ENCODE measurements around the gene DTNA.

Gene DTNA

DNA sequence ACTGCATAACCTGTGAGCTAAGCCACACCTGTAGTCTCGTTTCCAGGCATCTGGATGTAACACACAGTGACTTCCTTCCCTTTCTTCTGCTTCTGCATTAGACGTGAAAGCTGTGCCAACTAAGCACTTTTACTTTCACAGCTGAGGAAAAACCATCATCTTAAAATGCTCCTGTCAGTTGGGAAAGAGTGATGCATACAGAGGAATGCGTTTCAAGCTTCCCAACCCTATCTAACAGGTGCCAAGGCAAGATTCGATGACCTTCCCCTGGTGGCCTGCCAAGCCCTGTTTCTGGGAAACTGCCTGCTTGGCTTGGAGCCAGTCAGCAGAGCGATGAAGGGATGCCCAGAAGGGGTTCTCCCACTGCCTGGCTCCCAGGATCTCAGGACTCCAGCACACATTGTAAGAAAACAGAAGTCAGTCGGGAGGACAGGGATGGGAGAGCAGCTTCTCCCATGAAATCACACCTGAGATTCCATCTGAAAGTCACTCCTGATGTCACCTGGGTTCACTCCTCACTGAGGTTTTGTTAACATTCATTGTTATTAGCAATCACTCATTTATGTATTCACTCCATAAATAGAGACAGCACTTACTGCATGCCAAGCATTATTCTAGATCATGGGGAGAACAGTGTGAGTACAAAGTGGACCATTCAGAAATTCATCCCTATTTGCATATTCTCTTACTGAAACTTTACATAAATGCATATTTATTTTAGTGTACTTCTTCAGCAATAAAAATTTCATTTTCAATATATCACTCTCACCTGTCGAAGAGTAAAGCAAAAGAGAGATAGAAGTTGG, 64.1 kb downstream of the DTNA start:
- DNase-seq = peak; percentile 46

DNA sequence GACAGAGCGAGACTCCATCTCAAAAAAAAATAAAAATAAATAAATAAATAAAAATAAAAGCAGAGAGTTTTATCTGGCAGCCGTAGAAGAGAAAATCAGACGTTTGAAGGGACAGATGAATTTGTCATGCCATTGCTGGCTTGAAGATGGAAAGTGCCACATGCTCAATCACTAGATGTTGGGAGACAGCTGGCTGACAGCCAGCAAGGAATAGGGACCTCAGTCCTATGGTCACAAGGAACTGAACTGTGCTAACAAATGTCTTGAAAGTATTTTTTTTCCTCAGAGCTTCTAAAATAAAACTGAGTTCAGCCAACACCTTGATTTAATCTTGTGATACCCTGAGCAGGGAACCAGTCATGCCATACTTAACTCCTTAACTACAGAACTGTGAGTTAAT, 65.4 kb downstream of the DTNA start:
- no peak for DNase-seq

DNA sequence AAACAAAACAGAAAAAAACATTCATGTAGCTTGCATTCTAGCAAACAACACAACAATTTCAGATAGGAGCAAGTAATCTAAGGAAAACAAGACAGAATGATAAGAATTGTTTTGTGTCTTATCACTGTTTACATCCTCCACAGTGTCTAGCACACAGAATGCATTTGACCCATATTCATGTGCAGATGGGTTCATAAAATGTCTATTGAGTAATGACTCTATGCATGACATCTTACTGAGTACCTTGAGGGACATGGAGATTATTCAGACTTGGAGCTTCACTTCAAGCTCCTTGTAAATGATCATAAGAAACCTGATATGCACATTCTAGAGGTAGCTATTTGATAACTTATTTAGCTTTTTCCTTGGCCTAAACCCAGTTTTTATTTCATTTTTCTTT, 69.0 kb downstream of the DTNA start:
- DNase-seq = no peak

DNA sequence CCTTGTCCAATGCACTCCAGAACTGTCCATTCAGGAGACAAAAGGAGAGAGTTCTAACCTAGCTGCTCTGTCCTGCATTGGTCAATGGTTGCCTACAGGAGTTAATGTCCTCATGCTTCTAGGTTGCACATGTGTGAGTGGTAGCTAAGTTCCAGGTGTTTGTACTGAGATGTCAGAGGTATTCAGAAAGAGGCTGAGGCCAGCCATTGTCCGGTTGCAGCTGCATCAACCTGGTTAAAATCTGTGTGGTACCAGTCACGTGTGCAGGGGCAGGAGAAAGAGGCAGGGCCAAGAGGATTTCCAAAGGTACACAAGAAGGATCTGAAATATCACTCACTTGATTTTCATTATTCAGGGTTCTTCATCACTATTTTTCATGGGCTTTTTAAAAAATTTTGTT, 70.8 kb downstream of the DTNA start:
- no peak for DNase-seq

DNA sequence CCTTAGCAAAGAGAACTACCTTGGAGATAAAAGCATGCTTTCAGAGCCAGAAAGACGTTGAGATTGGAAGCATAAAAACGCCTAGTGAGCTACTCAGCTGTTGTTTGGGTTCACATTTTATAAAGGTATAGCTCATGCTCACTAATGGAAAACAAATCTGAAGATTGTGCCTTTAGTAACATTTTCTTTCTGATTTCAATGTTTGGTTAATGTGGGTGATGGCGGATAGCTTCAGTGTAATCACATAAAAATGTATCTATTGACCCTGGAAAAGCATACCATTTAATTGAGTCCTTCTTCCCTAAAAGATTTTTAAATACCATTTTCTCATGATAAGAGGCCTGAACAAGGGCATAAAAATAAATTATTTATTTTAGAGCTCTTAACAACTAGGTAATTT, 73.4 kb downstream of the DTNA start:
- DNase-seq = no peak

DNA sequence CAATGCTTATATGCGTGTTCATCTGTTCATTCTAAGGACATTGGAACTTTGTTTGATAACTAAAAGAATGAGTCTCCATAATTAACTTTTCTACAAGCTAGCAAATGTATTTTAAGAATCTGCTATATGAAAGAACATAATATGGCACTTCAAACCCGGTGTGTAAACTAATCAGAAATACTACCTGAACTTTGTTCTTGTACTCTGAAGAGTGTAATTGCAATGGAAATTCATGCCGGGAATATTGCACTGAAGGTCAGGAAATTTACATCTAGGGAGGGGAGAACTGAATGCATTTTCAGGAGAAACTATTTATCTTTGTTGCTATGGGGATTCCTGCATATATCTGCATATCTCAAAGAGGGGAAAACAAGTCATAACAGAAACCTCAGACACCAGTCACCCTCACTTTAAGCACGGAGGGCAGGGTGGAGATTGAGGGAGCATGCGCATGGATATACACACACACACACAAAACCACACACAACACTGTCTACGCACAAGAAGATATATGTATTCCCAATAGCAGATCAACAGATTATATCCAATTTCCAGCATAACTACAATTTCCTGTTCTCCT, 76.2 kb downstream of the DTNA start:
- DNase-seq = no peak

DNA sequence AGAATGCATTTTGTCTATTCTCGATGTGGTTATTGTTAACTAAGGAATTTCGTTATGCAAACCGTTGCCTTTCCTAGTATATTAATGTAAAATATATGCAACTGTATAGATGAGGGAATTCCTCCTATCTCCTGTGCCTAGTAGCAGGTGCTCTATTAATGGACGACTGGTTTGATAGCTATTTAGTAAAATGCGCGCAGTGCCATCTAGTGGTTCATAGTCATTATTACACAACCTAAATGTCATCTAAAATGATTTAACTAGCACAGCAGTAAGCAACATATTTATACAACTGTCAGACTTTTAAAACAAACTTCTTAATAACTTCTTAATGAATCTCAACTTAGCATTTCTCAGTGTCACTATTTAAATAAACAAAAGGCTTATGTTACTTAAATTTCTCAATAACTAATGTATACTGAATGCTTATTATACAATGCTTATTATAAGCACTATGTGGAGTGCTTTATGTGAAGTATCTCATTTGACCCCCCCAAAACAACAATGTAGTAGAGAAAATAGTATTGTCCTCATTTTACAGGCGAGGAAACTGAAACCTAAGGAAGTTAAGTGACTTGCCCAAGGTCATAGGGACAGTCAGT, 77.9 kb downstream of the DTNA start:
- peak; percentile 84 for DNase-seq

DNA sequence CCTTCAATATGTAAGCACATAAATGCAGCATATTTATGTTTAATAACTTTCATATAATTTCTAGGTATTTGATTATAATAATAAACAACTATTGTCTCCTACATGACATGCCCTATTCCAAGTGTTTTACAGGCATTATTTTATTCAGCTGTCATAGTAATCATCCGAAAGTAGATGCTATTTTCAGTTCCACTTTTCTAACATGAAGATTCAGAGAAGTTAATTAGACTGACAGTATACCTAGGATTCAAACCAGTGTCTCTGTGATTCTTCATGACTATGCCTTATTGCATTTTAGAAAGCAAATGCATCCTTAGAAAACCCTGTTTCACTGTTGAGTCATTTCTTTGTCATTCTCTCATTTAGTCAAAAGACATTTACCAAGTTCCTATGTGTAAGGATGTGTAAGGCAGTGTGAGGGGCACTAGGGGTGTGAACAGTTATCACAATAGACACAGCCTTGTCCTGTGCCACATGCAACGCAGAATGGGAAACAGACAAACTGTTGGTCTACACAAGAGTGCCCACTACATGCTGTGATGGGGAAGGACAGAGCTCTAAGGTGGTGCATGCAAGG, 79.8 kb downstream of the DTNA start:
- no peak for DNase-seq

DNA sequence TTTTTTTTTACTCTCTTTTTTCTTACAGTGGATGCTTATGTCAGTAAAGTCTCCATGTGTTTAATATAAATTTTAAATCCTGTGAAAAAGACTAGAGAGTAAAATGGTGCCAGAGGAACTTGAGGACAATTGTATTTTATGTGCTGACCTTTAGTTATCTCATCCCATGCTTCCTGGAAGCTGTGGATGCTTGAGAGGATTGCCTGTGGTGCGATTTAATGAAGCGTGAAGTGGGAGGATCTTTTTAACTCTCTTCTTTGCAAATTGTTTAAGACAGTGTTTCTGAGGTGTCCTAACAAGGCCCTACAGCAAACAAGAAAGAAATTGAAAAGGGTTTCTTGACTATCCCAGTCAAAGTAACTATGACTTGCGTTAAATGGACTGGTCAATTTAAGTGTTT, 84.2 kb downstream of the DTNA start:
- DNase-seq = no peak

DNA sequence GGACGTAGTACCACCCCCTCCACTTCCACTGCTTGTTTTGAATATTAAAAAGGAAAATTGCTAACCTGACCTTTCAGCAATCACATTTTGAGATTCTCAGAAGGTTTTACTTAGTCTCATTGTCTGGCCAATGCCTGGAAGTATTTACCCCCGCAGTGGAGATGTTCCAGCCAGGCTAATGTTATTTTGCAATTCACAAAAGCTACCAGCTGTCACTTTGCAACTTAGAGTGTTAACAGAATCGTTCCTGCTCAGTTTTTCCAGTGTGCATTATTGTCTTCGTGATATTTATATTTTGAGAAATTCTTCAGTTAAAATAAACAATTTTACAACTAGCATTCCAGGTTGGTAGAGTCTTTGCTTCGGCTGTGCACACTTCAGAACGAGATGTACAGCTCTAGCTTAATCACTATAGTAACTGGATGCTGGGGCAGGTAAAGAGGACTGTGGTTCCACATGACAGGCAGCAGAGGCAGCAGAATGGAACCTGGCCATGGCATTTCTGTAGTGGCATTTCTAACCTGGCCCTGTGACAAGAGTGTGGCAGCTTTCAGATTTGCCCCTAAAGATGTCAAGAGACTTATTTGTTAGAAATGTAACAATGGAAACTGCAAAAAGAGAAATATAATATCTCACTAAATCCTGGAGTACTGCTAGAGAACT, 85.1 kb downstream of the DTNA start:
- no peak for DNase-seq

DNA sequence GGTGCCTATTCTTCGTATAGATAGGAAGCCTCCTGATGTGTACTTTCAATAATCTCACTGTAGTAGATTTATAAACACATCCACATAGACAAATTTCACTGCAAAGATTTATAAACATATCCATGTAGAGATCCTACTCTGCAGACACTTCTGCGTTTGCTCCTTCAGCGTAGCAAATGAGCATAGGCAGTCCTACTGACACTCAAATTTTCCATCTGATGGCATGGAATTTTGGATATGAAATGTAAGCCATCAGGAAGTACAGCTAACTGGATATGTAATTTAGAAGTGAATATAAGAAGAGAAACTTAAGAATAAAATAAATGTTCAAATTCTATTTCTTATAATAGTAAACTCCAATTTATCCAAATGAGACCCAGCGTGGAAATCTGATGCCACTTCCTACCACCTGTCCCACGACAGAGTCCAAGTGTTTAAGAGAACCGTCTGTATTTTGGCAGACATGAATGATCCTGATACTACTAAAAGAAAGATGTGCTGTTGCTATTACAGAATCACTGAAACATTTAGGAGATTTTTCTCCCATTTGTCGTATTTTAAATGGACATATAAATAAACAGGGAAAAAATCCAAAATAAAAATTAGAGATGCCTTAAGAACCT, 86.0 kb downstream of the DTNA start:
- DNase-seq = no peak

DNA sequence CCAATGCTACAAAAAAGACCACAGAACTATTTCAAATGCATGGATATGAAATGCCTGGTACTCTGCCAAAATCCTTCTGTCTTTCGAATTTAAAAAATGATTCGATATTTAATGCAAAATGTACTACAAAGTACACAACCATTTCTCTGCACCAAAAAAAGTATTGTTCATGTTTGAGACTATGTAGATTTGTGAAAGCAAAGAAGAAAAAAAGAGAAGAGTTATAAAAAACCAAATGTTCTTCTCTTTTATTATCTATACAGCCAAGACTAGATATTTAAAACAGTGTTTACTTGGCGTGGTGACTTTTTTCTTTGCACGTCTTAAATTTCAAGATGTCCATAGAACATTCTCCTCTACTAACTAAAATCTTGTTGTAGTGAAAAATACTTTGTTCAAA, 89.2 kb downstream of the DTNA start:
- no peak for DNase-seq

DNA sequence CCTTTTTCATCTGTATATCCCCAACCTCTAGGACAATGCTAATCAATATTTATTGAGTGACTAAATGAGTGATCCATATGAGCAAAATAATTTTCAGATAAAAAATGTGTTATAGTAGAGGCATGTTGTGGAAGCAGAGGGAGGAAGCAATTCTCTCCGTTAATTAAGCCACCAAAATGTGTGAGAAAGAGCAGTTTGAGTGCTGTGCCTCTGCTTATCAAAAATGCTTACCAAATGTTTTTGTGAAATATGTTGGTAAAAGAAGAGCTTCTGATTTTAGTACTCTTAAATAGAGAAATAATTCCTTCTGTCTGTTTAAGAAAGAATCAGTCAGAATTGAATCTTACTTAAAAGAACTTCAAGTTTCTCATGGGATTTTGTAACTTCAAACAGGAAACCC, 90.3 kb downstream of the DTNA start:
- DNase-seq = no peak

DNA sequence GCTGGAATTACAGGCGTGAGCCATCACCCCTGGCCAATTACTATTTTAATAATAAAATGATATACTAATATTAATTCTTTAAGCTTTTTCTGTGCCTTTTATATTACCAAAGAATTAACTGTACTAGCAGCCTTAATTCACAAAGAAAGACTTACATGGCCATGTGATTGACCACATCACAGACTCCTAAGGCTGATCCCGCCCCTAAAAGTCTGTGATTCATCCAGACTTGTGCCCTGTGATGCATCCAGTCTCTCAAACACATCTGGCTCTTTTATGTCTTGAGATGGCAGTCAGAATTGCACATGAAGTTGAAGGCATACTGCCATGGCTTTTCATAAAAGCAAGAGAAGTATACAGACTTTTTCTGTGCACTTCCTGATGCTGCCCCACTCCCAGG, 91.7 kb downstream of the DTNA start:
- no peak for DNase-seq

DNA sequence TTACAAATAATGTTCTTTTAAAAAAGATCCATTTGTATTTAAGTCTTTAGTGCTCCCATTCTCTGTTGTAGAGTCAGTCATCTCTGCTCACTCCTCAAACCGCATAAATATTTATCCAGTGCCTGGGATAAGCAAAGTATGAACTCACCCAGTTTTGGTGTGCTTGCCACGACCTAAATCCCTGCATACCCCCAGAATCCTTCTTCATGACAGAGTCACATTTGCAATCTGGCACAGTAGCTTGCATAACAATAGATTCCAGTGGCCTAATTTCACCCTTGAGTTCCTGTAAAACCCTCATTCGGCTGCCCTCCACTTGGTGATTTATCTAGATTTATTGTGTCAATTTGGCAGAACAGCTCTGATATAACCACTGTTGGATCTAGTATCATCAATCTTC, 92.9 kb downstream of the DTNA start:
- no peak for DNase-seq

DNA sequence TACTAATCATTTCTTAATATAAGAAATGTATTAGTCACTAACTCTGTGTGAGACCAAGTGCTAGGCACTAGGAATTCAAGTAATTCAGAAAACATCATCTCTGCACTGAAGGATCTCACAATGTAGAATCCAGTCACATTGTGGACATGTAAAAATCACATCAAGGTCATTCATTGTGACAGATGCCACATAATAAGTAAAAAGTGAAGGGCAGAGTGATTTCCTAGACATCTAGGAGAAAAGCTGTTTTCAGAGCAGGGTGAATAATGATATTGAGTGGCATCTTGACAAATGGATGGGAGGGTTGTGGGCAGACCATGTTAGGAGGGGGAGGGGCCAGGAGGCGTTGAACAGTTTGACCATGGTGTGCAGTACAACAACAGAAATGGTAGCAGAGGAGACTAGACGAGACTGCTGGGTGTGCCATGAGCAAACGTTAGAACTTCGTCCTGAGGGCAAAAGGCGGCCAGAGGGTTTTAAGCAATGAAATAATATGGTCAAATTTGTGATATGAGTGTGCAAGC, 93.8 kb downstream of the DTNA start:
- DNase-seq = no peak

DNA sequence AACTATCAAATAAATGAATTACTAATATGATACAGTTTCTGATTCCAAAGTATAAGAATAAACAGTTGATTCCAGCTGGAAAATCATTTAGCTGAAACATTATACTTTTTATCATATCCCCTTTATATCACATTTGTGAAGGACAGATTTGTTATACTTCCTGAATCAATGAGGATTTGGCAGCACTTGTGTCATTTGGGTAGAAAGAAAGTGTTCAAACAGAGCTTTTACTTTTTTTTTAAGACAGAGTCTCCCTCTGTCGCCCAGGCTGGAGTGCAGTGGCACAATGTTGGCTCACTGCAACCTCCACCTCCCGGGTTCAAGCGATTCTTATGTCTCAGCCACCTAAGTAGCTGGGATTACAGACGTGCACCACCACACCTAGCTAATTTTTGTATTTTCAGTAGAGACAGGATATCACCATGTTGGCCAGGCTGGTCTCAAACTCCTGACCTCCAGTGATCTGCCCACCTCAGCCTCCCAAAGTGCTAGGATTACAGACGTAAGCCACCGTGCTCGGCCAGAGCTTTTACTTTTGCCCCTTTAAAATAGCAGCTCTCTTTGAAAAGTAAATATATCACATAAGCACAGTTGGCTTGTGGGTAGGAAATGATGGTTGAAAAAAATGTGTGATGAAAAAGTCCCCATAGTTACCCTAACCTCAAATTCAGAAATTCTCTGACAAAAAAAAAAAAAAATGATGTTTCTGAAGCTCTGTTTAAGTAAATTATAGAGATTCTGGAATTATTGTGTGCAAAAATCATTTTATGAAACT, 95.2 kb downstream of the DTNA start:
- no peak for DNase-seq

DNA sequence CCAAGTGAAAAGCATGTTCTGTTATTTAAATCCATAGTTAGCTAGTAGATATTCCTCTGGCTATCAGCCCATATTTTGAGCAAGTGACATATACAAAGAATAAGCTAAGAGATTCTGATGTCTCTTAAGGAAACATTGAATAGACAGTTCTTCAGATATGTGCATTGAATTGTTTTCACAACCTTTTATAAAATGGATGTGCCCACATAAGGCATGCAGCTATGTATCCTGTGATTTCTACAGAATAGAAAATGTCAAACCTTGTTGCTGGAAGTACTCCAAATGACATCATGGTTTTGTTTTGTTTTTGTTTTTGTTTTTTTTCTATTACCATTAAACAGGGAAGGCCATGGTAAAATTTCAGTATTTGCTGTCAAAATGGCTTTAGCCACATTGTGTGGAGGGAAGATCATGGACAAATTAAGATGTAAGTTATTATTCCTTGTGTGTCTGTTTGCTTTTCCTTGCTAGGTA, 95.8 kb downstream of the DTNA start:
- DNase-seq = no peak

DNA sequence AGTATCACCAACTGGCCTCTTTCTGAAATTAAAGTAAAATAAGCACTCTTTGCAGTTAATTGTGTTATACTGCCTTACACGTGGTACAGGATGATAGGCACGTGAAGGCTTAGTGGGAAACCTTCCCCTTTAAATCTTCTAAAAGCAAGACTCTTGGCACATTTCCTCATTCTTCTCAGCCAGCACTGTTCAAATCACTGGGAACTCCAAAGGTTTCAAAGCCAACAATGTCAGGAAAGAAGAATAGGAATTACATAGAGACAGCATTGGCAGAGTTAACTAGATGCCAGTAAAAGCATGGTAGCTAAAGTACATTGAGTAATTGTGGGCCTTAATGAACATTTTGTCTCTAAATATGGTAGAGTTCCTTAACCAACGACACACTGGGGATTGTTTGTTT, 96.4 kb downstream of the DTNA start:
- peak; percentile 46 for DNase-seq

DNA sequence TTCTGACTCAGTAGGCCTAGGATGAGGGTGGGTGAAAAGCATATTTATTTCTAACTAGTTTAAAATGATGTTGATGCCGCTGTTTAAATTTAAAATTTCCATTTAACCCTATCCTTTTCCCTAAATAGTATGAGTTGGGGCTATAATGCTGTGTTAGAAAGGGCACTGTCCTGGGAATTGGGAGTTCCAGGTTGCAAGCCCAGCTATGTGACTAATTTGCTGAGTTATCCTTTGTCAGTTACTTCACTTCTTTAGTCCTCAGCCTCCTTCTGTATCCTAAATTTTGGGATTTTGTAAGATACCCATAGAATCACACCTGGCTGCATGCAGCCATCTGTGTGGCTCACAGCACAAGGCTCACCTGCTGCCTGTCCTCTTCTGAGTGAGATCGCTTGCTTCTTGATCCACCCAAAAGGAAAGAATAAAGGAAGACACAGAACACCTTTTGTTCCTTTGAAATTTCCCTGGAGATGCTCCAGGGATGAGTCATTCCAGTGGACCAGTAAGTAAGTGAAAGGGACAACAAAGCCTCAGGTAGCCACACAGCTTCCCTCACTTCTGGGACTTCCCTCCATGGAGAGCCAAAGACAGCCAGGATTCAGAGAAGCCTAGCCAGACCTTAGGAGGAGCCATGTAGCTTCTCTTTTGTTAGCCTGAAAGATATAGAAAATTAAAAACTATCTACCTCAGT, 97.2 kb downstream of the DTNA start:
- DNase-seq = no peak

DNA sequence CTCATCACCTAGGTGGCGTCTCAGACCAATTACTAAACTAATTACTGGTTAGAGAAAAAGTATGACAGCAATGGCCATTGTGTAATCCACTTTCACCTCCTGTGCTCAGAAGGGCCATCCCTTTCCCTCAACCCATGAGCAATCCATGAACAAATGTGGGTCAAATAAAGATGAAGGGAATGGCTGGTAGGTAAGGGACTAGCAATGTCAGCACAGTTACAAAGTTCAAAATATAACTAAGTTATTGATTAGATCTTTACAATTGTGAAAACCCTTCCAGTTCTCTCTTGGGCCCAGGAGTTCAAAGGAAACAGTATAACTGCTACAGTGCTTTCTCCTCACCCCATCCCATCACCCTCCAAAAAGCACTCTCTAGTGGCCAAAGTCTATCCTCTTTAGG, 98.3 kb downstream of the DTNA start:
- DNase-seq = no peak

All from midbrain (tissue), 1 donor.